COLO829 (cell line): ENCODE measurements around the gene CHST5.

Experiments used
- DNase-seq: peaks from one replicate; pipeline ENCODE4 v3.0.0; 2012; ENCODE audit warnings: low spot score

CHST5 gene

GRCh38 chr16:75535901-75536300 is at the start of gene CHST5:
TSS of gene CHST5 (minus strand) at chr16:75536108. CDS start at chr16:75530384, 5,724 bp downstream.
- DNase-seq, result no peak

- no peak for DNase-seq
These were observed 48.2 kb upstream of the CHST5 start for GRCh38 chr16:75584108-75584507.

- no peak for DNase-seq
These were observed 43.5 kb upstream of the CHST5 start for GRCh38 chr16:75579281-75579834.

GRCh38 chr16:75578725-75579124 is 42.8 kb upstream of the CHST5 start:
- no peak for DNase-seq

GRCh38 chr16:75578212-75578611 is 42.3 kb upstream of the CHST5 start:
- no peak for DNase-seq

- DNase-seq, result no peak
These were observed 40.5 kb upstream of the CHST5 start for GRCh38 chr16:75576384-75576811.

- DNase-seq, result no peak
These were observed 40.0 kb upstream of the CHST5 start for GRCh38 chr16:75575958-75576357.

GRCh38 chr16:75573955-75574354 is 38.0 kb upstream of the CHST5 start:
- DNase-seq, result no peak

- no peak for DNase-seq
These were observed 37.1 kb upstream of the CHST5 start for GRCh38 chr16:75572864-75573542.

GRCh38 chr16:75570396-75571065 is 34.6 kb upstream of the CHST5 start:
- no peak for DNase-seq

GRCh38 chr16:75567911-75568310 is 32.0 kb upstream of the CHST5 start:
- no peak for DNase-seq

GRCh38 chr16:75566758-75567255 is 30.9 kb upstream of the CHST5 start:
- DNase-seq, result no peak

- peak; percentile 62 for DNase-seq
These were observed 30.3 kb upstream of the CHST5 start, which contains the start of gene GABARAPL2 for GRCh38 chr16:75566040-75566757. TSS of gene GABARAPL2 (plus strand) at chr16:75566379. CDS start at chr16:75566487, 108 bp downstream.

GRCh38 chr16:75565640-75566039 is 29.7 kb upstream of the CHST5 start:
- no peak for DNase-seq

- DNase-seq, result peak; percentile 63
These were observed 23.9 kb upstream of the CHST5 start for GRCh38 chr16:75559564-75560372.

- no peak for DNase-seq
These were observed 23.0 kb upstream of the CHST5 start for GRCh38 chr16:75558846-75559401.

GRCh38 chr16:75556431-75556950 is 20.6 kb upstream of the CHST5 start:
- DNase-seq, result no peak

- peak; percentile 87 for DNase-seq
These were observed 20.0 kb upstream of the CHST5 start, which contains the start of gene TMEM231 for GRCh38 chr16:75555707-75556430. TSS of gene TMEM231 (minus strand) at chr16:75556252. CDS start at chr16:75556209, 43 bp downstream.

- peak; percentile 79 for DNase-seq
These were observed 19.4 kb upstream of the CHST5 start for GRCh38 chr16:75555213-75555706.

- DNase-seq, result no peak
These were observed 17.0 kb upstream of the CHST5 start for GRCh38 chr16:75552951-75553350.
